CD4-positive, CD25-positive, alpha-beta regulatory T cell (primary cell): ENCODE measurements around the gene CCDC6. TPM values are rescaled to one million over a fixed set of nuclear protein-coding genes. Genes with fewer than 3 reads are reported as not detected.

Experiments
- ATAC-seq, 2 donors: fragments of 150-1000 bp; cut with Tn5 transposase; one replicate each; pipeline ENCODE4 v1.10.0; 2021; ENCODE audit warnings: low read depth in 2 of 2, moderate number of reproducible peaks in 2 of 2, moderate library complexity in 1 of 2
- DNase-seq, 3 donors: peaks; one replicate each; pipeline versions ENCODE4 v3.0.0 to v3.0.0-alpha.2; 2012 to 2022; ENCODE audit warnings: mixed read lengths in 1 of 3
- H3K27ac ChIP-seq: one replicate; pipeline ENCODE4 v1.7.0; 2013; ENCODE audit warnings: mild to moderate bottlenecking, low read length; ENCODE audit not compliant: insufficient read depth, poor library complexity, severe bottlenecking
- H3K27me3 ChIP-seq: one replicate; pipeline ENCODE4 v1.7.0; 2013; ENCODE audit warnings: low read length; ENCODE audit not compliant: control insufficient read depth, insufficient read depth
- H3K36me3 ChIP-seq: one replicate; pipeline ENCODE4 v1.7.0; 2013; ENCODE audit warnings: mild to moderate bottlenecking, low read length, moderate library complexity; ENCODE audit not compliant: control insufficient read depth, insufficient read depth
- H3K4me1 ChIP-seq: 2 replicates; pipeline ENCODE4 v1.7.0; 2013; ENCODE audit warnings: mild to moderate bottlenecking, low read length; ENCODE audit not compliant: insufficient read depth, control insufficient read depth, poor library complexity, severe bottlenecking
- H3K4me3 ChIP-seq: one replicate; pipeline ENCODE4 v1.7.0; 2013; ENCODE audit warnings: low read depth, mild to moderate bottlenecking, low read length, moderate library complexity
- H3K9me3 ChIP-seq, 2 experiments: 1 replicate in 1 of 2; 2 replicates in 1 of 2; pipeline ENCODE4 v1.7.0; 2013; ENCODE audit warnings: low read length in 2 of 2, mild to moderate bottlenecking in 1 of 2, moderate library complexity in 1 of 2; ENCODE audit not compliant: control insufficient read depth in 2 of 2
- H3K27ac Mint-ChIP-seq, 3 donors: one replicate each; pipeline ENCODE4 v1.8.0; 2020 to 2022; ENCODE audit warnings: mild to moderate bottlenecking in 3 of 3, mixed read lengths in 3 of 3, moderate library complexity in 2 of 3
- H3K27me3 Mint-ChIP-seq: one replicate; pipeline ENCODE4 v1.8.0; 2022; ENCODE audit warnings: mild to moderate bottlenecking, mixed read lengths
- H3K36me3 Mint-ChIP-seq: one replicate; pipeline ENCODE4 v1.8.0; 2020; ENCODE audit warnings: mixed read lengths
- H3K4me1 Mint-ChIP-seq, 4 donors: one replicate each; pipeline ENCODE4 v1.8.0; 2020 to 2022; ENCODE audit warnings: mixed read lengths in 4 of 4, mild to moderate bottlenecking in 1 of 4
- H3K4me3 Mint-ChIP-seq, 4 donors: one replicate each; pipeline ENCODE4 v1.8.0; 2020 to 2022; ENCODE audit warnings: mild to moderate bottlenecking in 4 of 4, mixed read lengths in 4 of 4, moderate library complexity in 3 of 4
- H3K9me3 Mint-ChIP-seq, 7 donors: one replicate each; pipeline ENCODE4 v1.8.0; 2020 to 2022; ENCODE audit warnings: mixed read lengths in 7 of 7, mild to moderate bottlenecking in 3 of 7, moderate library complexity in 2 of 7
- polyA plus RNA-seq, 4 donors: library from polyadenylated mRNA; unstranded; fragments of 300-500 nt; fragmentation: Illumina TruSeq; gene quantifications; one replicate each; pipeline ENCODE4 v1.2.3, GENCODE V29; 2021
- total RNA-seq: library from RNA; stranded (reverse); gene quantifications from one replicate; pipeline ENCODE4 v1.2.3, GENCODE V29; 2022

Gene CCDC6
- total and polyA plus RNA-seq, 5 donors from 2014 or later = 4.4 to 24.8 (median 5.0) TPM

DNA sequence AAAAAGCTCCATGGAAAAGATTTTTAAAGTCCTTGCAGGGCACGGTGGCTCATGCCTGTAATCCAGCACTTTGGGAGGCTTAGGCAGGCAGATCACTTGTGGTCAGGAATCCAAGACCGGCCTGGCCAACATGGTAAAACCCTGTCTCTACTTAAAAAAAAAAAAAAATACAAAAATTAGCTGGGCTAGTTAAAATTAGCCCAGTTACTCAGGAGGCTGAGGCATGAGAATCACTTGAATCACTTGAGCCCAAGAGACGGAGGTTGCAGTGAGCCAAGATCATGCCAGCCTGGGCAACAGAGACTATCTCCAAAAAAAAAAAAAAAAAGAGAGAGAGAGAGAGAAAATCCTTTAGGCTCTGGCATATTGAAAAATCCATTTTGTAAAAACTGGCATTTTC lies 61.9 kb downstream of the CCDC6 start:
- H3K27me3 ChIP-seq = no peaks in the 10 kb centered on the region
- no peak overlapping the region for H3K4me3 ChIP-seq
- H3K36me3 ChIP-seq = peaks cover 31% of the 10 kb centered on the region
- H3K9me3 Mint-ChIP-seq = no peaks in the 10 kb centered on the region
- peaks cover 5 to 18% (median 13%) of the 10 kb centered on the region in 4 donors for H3K4me1 Mint-ChIP-seq
- H3K4me1 ChIP-seq = no peaks in the 10 kb centered on the region
- ATAC-seq = no peak
- no peak overlapping the region for H3K27ac Mint-ChIP-seq
- H3K9me3 ChIP-seq = no peaks in the 10 kb centered on the region
- no peaks in the 10 kb centered on the region for H3K27me3 Mint-ChIP-seq
- H3K36me3 Mint-ChIP-seq = peaks cover 47% of the 10 kb centered on the region
- no peak overlapping the region for H3K4me3 Mint-ChIP-seq
- no peak overlapping the region for H3K27ac ChIP-seq
- DNase-seq = no peak

DNA sequence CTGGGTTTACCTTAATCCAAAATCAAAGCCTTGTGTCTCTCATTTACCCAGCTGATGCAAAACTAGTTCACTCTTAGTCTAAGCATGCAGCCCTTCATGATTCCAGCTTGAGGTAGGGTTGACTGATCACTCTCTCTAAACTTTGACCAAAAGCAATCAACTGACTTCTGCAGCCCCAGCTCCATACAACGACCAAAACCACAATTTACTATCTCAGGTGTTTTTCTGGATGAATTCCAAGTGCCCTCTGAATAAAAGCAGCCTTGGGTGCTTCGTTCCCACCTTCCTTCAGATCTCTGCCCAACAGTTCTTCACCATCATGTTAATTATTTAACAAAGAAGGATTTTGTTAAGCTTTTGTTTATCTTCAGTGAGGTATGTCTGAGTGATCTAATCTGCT lies 62.6 kb downstream of the CCDC6 start:
- H3K9me3 ChIP-seq = no peaks in the 10 kb centered on the region
- no peak overlapping the region for H3K27ac Mint-ChIP-seq
- peaks cover 24% of the 10 kb centered on the region for H3K36me3 ChIP-seq
- peaks cover 8 to 23% (median 15%) of the 10 kb centered on the region in 4 donors for H3K4me1 Mint-ChIP-seq
- H3K27me3 Mint-ChIP-seq = no peaks in the 10 kb centered on the region
- H3K27me3 ChIP-seq = no peaks in the 10 kb centered on the region
- DNase-seq (no peak), ATAC-seq (no peak)
- no peaks in the 10 kb centered on the region for H3K9me3 Mint-ChIP-seq
- no peaks in the 10 kb centered on the region for H3K4me1 ChIP-seq
- H3K4me3 Mint-ChIP-seq = no peak overlapping the region
- peaks cover 47% of the 10 kb centered on the region for H3K36me3 Mint-ChIP-seq
- no peak overlapping the region for H3K27ac ChIP-seq
- H3K4me3 ChIP-seq = no peak overlapping the region

DNA sequence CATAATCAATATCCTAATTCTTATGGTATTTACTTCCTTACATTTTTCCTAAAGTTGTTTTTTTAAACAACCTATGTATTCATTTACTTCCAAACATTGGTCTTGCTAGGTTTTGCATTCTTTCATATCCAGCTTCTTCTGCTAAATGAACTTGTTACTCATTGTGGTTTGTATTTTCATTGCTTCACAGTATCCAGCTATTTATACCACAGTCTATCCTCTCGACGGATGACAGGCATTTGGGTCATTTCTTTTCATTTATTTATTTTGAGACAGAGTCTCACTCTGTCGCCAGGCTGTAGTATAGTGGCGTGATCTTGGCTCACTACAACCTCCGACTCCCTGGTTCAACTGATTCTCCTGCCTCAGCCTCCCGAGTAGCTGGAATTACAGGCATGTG lies 66.8 kb downstream of the CCDC6 start:
- Mint-ChIP-seq H3K27me3 (no peaks in the 10 kb centered on the region), H3K4me3 (no peak overlapping the region), H3K36me3 (peaks cover 28% of the 10 kb centered on the region), H3K4me1 (peaks cover 14 to 29% (median 25%) of the 10 kb centered on the region in 4 donors), H3K27ac (peak overlapping the region in 2 of 3 donors; percentile 5 to 67), H3K9me3 (no peaks in the 10 kb centered on the region)
- H3K4me3 ChIP-seq = no peak overlapping the region
- no peak for DNase-seq
- H3K9me3 ChIP-seq = no peaks in the 10 kb centered on the region
- H3K36me3 ChIP-seq = peaks cover 13% of the 10 kb centered on the region
- no peaks in the 10 kb centered on the region for H3K27me3 ChIP-seq
- H3K4me1 ChIP-seq = no peaks in the 10 kb centered on the region
- no peak overlapping the region for H3K27ac ChIP-seq
- ATAC-seq = no peak

- Mint-ChIP-seq H3K4me1 (peaks cover 14 to 38% (median 27%) of the 10 kb centered on the region in 4 donors), H3K36me3 (peaks cover 22% of the 10 kb centered on the region), H3K27me3 (no peaks in the 10 kb centered on the region), H3K4me3 (no peak overlapping the region), H3K27ac (peak overlapping the region in 1 of 3 donors; percentile 67), H3K9me3 (no peaks in the 10 kb centered on the region)
- Histone ChIP-seq H3K9me3 (no peaks in the 10 kb centered on the region), H3K4me1 (no peaks in the 10 kb centered on the region), H3K27me3 (no peaks in the 10 kb centered on the region), H3K36me3 (peaks cover 8% of the 10 kb centered on the region), H3K4me3 (no peak overlapping the region), H3K27ac (no peak overlapping the region)
- ATAC-seq (no peak), DNase-seq (no peak)
Observed at GRCh38 chr10:59838085-59838789, 68.1 kb downstream of the CCDC6 start.

GRCh38 chr10:59833810-59834209 lies 72.5 kb downstream of the CCDC6 start:
- Histone ChIP-seq H3K4me1 (no peaks in the 10 kb centered on the region), H3K36me3 (peaks cover 13% of the 10 kb centered on the region), H3K4me3 (no peak overlapping the region), H3K27me3 (no peaks in the 10 kb centered on the region), H3K9me3 (no peaks in the 10 kb centered on the region), H3K27ac (no peak overlapping the region)
- no peaks in the 10 kb centered on the region for H3K9me3 Mint-ChIP-seq
- no peak overlapping the region for H3K27ac Mint-ChIP-seq
- peaks cover 31% of the 10 kb centered on the region for H3K36me3 Mint-ChIP-seq
- H3K27me3 Mint-ChIP-seq = no peaks in the 10 kb centered on the region
- no peak overlapping the region for H3K4me3 Mint-ChIP-seq
- ATAC-seq = peak in 1 of 2 donors; percentile 22
- no peak for DNase-seq
- peaks cover 22 to 46% (median 23%) of the 10 kb centered on the region in 4 donors for H3K4me1 Mint-ChIP-seq

DNA sequence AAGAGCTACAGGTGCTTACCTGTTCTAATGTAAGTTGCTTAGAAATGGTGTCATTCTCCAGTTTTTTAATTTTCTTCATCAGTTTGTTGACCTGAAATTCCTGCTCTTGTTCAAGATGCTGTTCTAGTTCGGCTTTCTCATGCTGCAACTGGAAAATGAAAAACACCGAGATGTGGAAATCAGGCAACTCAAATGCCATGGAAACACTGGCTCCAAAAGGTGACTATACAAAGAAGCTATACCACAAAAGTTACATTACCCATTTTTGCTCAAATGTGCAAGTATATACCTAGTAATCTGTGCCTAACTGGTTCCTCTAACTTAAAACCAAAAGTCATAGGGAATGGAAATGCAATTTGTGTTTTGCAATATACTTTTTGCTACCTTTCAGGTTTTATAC lies 73.8 kb downstream of the CCDC6 start:
- H3K9me3 Mint-ChIP-seq = no peaks in the 10 kb centered on the region
- peaks cover 35% of the 10 kb centered on the region for H3K36me3 Mint-ChIP-seq
- no peak overlapping the region for H3K4me3 Mint-ChIP-seq
- no peaks in the 10 kb centered on the region for H3K27me3 ChIP-seq
- ATAC-seq = no peak
- peaks cover 13 to 38% (median 24%) of the 10 kb centered on the region in 4 donors for H3K4me1 Mint-ChIP-seq
- H3K4me3 ChIP-seq = no peak overlapping the region
- peaks cover 13% of the 10 kb centered on the region for H3K36me3 ChIP-seq
- H3K27ac ChIP-seq = no peak overlapping the region
- no peaks in the 10 kb centered on the region for H3K27me3 Mint-ChIP-seq
- no peak overlapping the region for H3K27ac Mint-ChIP-seq
- H3K4me1 ChIP-seq = no peaks in the 10 kb centered on the region
- DNase-seq = no peak
- H3K9me3 ChIP-seq = no peaks in the 10 kb centered on the region

- no peak overlapping the region for H3K27ac Mint-ChIP-seq
- ATAC-seq = no peak
- Histone ChIP-seq H3K36me3 (peaks cover 18% of the 10 kb centered on the region), H3K27me3 (no peaks in the 10 kb centered on the region), H3K27ac (no peak overlapping the region), H3K9me3 (no peaks in the 10 kb centered on the region), H3K4me3 (no peak overlapping the region), H3K4me1 (no peaks in the 10 kb centered on the region)
- no peak for DNase-seq
- no peaks in the 10 kb centered on the region for H3K9me3 Mint-ChIP-seq
- no peaks in the 10 kb centered on the region for H3K27me3 Mint-ChIP-seq
- peaks cover 35% of the 10 kb centered on the region for H3K36me3 Mint-ChIP-seq
- no peak overlapping the region for H3K4me3 Mint-ChIP-seq
- peaks cover 18 to 35% (median 25%) of the 10 kb centered on the region in 4 donors for H3K4me1 Mint-ChIP-seq
Observed at GRCh38 chr10:59831658-59832503, 74.5 kb downstream of the CCDC6 start.
